Stimulated activated CD4-positive, alpha-beta T cell treated with anti-CD3 and anti-CD28 coated beads, Interleukin-2, amount 100 ng/mL, for 4 hours (primary cell): ENCODE data around the gene SLC2A6.
"Not testable (repeated sequence)": the region's sequence is repeated elsewhere in the genome, so short reads cannot be mapped to it uniquely, and the experiment has no call there.

Source experiments
- DNase-seq: peaks from one replicate; pipeline ENCODE4 v3.0.0-alpha.2; 2020; ENCODE audit warnings: low read depth

The SLC2A6 gene

DNA sequence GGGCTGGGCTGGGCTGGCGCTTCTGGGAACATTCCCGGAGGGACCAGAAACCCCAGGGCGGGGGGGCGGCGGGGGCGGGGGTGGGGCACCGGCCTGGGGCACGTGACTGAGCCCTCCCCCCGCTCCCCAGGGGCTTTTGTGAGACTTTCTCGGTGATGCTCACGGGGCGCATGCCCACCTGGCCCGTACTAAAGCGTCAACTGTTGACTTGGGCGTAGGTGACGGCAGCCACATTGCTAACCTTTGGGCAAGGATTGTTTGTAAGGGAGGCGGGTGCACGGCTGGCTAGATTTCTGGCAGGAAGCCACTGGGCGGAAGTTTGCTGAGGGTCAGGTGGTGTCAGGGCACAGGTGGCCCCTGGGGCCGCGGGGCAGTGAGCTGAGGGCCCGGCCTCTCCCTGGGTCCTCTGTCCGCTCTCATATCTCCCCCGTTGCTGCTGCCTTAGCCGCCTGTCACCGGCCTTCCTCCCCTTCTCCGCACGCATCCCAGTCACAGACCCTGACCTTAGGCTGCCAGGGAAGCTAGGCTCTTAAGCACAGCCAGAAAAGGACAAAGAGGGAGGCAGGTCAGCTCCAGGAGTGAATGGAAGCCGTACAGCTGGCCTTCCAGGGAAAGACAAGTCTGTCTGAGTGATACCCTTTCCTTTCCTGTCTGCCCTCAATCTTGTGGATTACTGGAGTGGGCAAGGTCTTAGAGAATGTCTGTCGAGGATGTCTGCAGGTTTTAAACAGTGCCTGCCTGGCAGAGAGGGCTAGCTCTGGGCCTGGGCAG lies 18.3 kb downstream of the SLC2A6 start:
- DNase-seq = no peak

DNA sequence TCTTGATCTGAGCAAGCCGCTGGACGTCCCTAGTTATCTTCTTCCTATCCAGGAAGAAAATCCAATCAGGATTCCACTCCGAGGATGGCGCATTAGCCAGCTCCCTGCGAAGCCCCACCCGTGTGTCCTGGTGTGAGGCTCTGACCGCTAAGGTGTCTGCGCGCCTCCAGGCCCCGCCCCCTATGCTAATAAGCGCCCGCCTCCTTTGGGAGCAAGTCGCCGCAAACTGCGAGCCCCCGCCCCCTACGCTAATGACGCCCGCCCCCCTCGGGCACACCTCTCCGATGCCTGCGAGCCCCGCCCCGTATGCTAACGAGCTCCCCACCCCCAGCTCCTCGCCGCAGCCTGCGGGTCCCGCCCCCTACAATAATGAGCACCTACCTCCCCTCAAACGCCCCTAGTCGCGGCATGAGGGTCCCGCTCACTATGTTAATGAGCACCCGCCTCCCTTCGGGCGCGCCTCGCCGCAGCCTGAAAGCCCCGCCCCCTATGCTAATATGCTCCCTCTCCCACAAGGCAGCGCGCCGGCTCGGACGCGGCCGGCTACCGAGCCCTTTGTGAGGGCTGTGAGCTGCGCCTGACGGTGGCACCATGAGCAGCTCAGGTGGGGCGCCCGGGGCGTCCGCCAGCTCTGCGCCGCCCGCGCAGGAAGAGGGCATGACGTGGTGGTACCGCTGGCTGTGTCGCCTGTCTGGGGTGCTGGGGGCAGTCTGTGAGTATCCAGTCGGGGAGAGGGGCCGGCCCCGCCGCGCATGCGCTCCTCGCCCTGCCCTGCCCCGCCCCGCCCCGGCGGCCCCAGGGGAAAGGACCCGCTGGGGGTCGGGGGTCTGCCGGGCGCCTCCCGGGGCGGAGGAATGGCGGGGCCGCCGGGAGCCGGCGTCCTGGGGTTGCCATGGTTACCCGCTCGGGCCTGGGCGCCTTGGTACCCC lies 19.2 kb downstream of the SLC2A6 start, which contains the start of gene CACFD1:
Gene CACFD1, plus strand, starts transcription at position 503 of the 929 bp plus-strand sequence. Its CDS starts 89 bp downstream, at position 592.
- DNase-seq = peak; percentile 87

DNA sequence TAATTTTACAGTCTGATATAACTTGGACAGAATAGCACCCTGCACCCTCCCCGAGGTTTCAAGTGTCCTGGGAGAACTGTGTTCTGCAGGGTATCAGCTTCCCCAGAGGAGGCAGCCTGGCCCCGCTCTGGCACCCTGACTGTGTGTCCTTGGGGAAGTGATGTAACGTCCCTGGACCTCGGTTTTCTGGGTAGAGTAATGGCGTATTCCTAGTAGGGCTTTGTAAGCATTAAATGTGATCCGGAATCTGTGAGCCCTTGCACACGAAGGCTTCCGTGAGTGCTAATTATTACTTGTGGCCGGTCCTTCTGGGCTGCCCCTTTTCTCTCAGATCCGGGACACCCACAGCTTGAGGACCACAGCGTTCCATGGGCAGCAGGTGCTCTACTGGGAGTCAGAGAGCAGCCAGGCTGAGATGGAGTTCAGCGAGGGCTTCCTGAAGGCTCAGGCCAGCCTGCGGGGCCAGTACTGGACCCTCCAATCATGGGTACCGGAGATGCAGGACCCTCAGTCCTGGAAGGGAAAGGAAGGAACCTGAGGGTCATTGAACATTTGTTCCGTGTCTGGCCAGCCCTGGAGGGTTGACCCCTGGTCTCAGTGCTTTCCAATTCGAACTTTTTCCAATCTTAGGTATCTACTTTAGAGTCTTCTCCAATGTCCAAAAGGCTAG lies 20.1 kb downstream of the SLC2A6 start:
- no peak for DNase-seq

DNA sequence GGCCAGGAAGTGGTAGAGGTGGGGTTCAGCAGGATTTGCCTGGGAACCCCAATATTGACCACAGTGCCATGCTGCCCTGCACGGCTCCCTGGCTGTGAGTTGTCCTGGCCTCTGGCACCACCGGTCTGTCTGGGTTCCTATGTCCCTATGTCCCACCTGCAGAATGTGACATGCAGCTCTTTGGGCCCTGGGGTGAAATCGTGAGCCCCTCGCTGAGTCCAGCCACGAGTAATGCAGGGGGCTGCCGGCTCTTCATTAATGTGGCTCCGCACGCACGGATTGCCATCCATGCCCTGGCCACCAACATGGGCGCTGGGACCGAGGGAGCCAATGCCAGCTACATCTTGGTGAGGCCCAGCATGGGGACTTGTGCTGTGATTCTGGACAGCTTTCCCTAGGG lies 21.2 kb downstream of the SLC2A6 start:
- no peak for DNase-seq

DNA sequence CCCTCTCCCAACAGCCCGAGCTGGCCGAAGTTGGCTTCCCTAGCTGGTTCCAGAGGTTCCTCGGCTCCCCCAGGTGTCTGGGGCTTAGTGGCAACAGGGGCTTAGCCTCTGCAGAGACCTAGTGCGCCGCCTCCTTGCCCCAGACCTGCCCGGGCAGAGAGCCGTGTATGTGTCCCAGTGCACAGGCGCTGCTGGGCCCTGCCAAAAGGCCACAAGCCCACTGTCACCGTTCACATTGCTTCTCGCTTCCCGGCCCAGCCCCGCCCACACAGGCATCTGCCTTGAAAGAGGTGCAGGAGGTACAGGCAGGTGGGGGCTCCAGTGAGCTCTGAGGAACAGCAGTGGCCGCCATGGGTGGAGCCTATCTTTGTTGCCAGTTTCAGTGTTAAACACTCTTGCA lies 21.7 kb downstream of the SLC2A6 start:
- no peak for DNase-seq

DNA sequence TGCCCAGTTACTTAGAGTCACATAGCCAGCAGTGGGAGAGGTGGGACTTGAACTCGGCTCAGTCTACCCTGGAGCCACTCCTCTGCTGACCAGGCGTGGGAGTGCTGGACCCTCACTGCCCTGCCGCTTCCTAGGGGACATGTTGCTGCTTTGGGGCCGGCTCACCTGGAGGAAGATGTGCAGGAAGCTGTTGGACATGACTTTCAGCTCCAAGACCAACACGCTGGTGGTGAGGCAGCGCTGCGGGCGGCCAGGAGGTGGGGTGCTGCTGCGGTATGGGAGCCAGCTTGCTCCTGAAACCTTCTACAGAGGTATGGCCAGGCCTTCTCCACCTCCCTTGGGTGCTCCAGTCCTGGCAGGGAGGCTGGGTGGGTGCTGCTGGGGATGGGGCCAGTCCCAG lies 22.5 kb downstream of the SLC2A6 start:
- DNase-seq = no peak

DNA sequence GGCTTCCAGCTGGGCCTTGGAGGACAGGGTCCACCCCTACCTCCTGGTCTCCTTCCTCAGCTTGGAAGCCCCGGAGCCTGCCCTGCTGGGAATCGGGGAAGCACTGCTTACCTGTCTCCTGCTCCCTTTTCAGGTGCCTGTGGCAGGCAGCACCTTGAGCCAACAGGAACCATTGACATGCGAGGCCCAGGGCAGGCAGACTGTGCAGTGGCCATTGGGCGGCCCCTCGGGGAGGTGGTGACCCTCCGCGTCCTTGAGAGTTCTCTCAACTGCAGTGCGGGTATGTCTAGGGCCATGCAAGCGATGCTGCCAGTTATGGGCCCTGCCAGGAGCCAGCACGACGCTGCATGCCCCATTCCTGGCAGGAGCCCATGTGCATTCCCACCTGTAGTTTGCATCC lies 23.0 kb downstream of the SLC2A6 start:
- DNase-seq = no peak

DNA sequence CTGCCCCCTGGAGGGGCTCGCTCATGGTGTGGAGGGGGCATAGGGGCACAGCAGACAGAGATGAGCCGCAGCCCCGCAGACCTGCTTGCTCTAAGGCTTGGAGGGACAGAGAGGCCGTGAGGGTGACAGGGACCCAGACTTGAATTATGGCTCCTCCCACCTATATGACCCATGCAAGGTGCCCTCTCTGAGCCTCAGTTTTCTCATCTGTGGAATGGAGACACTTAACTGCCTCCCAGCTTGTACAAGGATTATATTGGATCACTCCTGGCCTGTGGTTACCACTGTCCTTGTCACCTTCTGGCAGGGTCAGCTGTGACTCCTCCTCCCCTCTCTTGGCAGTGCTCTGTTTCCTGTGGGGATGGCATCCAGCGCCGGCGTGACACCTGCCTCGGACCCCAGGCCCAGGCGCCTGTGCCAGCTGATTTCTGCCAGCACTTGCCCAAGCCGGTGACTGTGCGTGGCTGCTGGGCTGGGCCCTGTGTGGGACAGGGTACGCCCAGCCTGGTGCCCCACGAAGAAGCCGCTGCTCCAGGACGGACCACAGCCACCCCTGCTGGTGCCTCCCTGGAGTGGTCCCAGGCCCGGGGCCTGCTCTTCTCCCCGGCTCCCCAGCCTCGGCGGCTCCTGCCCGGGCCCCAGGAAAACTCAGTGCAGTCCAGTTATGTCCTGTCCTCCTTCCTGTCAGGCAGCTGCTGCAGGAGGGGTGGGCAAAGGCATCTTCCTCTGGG lies 23.8 kb downstream of the SLC2A6 start:
- DNase-seq = no peak

DNA sequence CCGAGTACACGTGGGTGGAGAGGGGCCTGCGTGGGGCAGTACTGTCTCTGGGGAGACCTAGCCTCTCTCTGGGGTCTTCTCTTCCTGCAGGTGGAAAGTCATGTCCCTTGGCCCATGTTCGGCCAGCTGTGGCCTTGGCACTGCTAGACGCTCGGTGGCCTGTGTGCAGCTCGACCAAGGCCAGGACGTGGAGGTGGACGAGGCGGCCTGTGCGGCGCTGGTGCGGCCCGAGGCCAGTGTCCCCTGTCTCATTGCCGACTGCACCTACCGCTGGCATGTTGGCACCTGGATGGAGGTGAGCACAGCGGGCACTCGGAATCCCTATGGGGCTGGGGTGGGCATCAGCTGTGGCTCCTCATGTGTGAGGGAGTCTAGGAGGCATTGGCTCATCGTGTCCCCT lies 24.6 kb downstream of the SLC2A6 start:
- no peak for DNase-seq

DNA sequence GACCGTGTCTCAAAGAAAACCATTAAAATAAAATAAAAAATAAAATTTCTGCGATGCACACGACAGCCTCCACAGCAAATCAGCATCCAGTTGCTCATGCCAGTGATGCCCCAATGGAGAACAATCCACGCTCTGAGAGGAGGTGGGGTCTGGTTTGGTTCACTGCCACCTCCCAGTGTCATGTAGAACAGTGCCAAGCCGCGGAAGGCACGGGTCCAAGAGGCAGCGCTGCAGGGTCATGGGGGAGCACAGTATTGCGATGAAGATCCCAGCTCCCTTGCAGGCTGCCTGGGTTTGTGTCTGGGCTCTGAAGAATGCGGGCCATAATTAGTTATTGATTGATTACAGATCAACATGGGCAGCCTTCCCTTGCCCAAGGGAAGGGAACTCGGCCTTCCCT lies 25.2 kb downstream of the SLC2A6 start:
- DNase-seq = no peak

DNA sequence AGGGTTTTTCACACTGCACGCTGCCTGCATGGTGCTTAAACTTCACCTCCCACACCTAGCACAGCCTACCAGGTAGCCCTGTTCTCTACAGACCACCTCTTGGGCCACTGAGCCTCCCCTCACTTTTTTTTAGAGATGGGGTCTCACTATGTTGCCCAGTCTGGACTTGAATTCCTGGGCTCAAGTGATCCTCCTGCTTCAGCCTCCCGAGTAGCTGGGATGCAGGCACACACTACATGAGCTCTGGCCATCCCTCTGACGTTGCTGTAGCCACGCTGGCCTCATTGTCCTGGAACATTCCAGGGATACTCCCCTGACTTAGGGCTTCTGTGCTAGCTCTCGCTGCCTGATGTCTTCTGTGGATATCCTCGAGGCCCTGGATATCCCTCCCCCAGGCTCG lies 26.3 kb downstream of the SLC2A6 start:
- no peak for DNase-seq

DNA sequence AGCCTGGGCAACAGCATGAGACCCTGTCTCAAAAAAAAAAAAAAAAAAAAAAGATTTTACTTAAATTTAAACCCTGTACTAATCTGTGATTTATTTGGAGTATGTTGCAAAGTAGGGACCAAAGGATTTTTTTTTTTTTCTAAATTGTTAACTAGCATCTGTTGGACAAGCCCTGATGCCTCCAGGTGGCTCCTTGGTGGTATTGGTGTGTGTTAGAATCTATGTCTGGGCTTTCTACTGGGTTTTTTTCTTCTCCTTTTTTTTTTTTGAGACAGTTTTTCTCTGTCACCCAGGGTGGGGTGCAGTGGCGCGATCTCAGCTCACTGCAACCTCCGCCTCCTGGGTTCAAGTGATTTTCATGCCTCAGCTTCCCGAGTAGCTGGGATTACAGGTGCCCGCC lies 27.0 kb downstream of the SLC2A6 start:
- DNase-seq = not testable (repeated sequence)

DNA sequence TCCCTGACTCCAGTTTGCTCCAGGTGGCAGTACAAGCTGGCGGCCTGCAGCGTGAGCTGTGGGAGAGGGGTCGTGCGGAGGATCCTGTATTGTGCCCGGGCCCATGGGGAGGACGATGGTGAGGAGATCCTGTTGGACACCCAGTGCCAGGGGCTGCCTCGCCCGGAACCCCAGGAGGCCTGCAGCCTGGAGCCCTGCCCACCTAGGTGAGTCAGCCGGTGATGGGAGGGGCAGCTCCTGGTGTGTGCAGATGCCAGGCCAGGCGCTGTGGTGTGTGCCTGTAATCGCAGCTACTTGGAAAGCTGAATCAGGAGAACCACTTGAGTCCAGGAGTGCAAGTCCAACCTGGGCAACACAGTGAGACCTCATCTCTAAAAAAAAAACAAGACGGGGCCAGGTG lies 29.1 kb downstream of the SLC2A6 start:
- DNase-seq = no peak

DNA sequence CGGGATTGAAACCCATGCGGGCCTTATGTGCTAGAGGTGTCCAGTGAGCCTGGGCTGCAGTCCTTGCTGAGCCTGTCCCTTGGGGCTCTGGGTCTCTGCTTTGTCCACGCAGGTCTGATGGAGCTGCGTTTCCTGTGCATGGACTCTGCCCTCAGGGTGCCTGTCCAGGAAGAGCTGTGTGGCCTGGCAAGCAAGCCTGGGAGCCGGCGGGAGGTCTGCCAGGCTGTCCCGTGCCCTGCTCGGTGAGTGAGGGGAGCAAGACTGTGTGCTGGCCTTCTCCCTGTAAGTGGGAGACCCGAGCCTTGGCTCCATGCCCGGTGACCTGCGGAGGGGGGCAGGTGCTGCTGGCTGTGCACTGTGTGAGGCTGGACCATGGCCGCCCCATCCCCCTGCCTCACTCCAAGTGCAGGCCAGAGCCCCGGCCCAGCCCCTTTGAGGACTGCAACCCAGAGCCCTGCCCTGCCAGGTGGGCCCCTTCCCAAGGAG lies 30.4 kb downstream of the SLC2A6 start:
- no peak for DNase-seq

DNA sequence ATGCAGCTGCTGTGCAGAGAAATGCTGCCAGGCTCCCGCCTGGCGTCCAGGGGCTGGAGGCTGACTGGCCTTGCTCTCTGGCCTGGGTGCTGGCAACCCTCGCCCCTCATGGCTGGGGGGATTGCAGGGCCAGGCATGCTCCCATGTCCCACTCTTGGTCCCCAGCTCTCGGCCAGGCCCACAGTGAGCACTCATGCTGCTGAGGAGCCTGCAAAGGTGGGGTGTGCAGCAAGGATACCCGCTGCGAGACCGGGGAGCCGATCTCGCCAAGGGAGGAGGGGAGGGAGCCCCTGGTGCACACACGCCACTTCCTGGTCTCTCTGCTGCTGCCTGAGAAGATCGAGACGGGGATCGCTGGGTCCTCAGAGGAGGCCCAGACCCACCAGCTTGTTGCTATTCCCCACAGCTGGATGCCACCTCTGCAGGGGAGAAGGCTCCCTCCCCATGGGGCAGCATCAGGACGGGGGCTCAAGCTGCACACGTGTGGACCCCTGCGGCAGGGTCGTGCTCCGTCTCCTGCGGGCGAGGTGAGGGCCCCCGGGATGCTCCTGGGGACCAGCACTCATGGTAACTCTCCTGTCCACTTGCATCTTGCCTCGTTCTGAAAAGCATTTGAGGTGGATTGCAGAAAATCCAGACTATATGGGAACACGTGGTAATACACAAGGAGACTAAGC lies 33.5 kb downstream of the SLC2A6 start:
- no peak for DNase-seq

DNA sequence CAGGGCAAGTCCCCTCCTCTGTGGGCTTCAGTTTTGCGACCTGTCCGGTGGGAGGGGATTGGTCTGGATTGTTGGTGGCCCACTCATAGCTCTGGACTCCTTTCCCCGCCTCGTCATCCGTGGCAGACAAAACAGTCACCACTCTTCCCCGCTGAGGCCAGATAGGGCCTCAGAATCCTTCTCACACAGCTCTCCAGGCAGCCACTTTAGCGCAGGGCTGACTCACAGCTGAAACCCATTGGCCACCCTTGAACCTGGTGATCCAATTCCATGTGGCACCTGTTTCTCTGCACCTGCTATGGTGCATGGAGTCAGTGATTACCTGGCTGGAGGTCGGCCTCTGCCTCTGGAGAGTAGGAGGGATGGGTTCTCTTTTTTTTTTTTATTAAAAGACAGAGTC lies 34.9 kb downstream of the SLC2A6 start:
- DNase-seq = no peak

DNA sequence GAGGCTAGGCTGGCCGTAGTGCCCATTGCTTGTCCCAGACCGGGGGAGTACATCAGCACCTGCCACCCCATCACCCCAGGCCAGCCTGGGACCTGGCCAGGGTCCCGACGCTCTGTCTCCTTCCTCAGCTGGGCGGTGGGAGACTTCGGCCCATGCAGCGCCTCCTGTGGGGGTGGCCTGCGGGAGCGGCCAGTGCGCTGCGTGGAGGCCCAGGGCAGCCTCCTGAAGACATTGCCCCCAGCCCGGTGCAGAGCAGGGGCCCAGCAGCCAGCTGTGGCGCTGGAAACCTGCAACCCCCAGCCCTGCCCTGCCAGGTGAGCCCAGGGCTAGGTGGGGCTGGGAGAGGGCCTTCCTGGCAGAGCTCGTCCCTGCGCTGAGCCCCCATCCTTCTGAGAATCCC lies 35.7 kb downstream of the SLC2A6 start:
- no peak for DNase-seq

DNA sequence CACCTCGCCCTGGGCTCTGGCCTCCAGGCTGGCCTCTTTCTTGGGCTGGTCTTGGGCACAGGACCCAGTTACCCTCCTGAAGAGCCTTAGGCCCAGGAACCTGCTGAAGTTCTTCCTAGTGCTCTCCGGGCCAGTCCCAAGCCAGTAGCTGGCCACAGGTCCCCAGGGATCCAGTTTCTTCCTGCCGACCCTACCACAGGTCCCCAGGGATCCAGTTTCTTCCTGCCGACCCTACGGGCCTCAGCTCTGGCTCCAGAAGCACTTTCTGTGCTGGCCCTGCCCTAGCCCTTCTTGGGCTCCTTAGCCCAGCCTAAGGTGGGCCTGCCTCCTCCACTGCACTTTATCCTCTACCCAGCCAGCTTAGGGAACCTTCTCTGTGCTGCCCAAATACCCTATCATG lies 37.3 kb downstream of the SLC2A6 start:
- no peak for DNase-seq

DNA sequence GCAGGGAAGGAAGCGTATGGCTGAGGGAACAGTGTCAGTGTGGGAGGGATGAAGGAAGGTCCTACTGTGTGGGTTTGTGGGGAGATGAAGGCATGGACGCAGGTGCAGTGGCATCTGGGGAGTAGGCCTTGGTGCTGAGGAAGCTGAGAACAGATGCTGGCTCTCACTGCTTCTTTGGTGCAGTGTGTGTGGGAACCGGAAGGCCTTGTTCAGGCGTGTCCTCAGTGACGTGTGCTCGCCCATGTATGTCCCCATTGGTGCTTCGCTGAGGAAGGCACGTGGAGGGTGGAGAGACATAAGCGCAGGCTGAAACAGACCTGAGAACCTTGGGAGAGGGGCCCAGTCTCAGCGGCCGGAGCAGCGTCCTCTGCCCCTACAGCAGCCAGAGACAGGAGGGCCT lies 38.0 kb downstream of the SLC2A6 start:
- no peak for DNase-seq

DNA sequence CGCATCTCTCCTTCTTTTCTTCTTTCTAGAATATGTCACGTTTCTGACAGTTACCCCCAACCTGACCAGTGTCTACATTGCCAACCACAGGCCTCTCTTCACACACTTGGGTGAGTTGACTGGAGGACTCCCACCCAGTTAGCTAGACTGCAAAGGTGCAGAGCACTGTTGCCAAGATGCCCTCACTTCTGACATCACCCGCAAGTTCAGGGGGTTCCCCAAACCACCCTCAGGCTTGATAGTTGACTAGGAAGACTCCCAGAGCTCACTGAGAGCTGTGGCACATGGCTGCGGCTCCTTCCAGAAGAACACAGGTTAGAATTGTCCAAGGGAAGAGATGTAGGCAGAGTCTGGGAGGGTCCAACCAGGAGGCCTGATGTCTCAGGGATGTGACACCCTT lies 39.6 kb downstream of the SLC2A6 start:
- DNase-seq = no peak
